AG04449 (cell line): ENCODE measurements around the gene C22orf39.

Experiments used
- CTCF ChIA-PET: fragments of 350-600 bp; formaldehyde crosslinking; extraction: SDS; loops from one replicate; lab custom pipeline; 2021; ENCODE audit warnings: antibody characterized with exemption; lab: Yijun Ruan, JAX
- POLR2A ChIA-PET: fragments of 400-600, 350-600 bp; formaldehyde crosslinking; extraction: SDS; loops from one replicate; lab custom pipeline; 2020; ENCODE audit warnings: antibody characterized with exemption, inconsistent platforms; lab: Yijun Ruan, JAX
- DNase-seq: peaks from one replicate; pipeline ENCODE4 v3.0.0-alpha.2; 2010; ENCODE audit warnings: low read depth, low spot score
- H3K4me3 ChIP-seq: 2 replicates; pipeline ENCODE4 v1.5.1; 2011; ENCODE audit warnings: low read depth, mild to moderate bottlenecking, control low read depth, low read length
- CTCF ChIP-seq: IDR thresholded peaks from one replicate; pipeline ENCODE4 v1.5.1; 2011; ENCODE audit warnings: mild to moderate bottlenecking, moderate library complexity, low read length, control low read depth, inconsistent platforms; ENCODE audit not compliant: insufficient read depth; ENCODE audit errors: missing control alignments

C22orf39 gene

GRCh38 chr22:19419086-19419463 lies 28.4 kb downstream of the C22orf39 start:
- H3K4me3 ChIP-seq: no peak overlapping the region
- ChIA-PET CTCF (no interaction called here), POLR2A (no interaction called here)
- DNase-seq: no peak
- no peak for TF ChIP-seq CTCF

- no peak for DNase-seq
- ChIA-PET POLR2A (no interaction called here), CTCF (interaction anchor here (0.6 kb wide), 1 partner anchor 87 kb away, joined by 3 read pairs; no protein-coding TSS in a partner anchor)
- no peak overlapping the region for H3K4me3 ChIP-seq
- TF ChIP-seq CTCF: no peak
Observed at GRCh38 chr22:19412923-19413322, 34.6 kb downstream of the C22orf39 start.

GRCh38 chr22:19412478-19412877 lies 35.0 kb downstream of the C22orf39 start:
- H3K4me3 ChIP-seq: no peak overlapping the region
- no peak for TF ChIP-seq CTCF
- ChIA-PET POLR2A (no interaction called here), CTCF (interaction anchor here (0.6 to 1.5 kb wide), 2 partner anchors 10 to 88 kb away, joined by 3 read pairs; no protein-coding TSS in a partner anchor)
- no peak for DNase-seq

GRCh38 chr22:19411690-19412045 lies 35.8 kb downstream of the C22orf39 start:
- TF ChIP-seq CTCF: no peak
- CTCF ChIA-PET: interaction anchor here (1.5 kb wide), 1 partner anchor 11 kb away, joined by 3 read pairs; no protein-coding TSS in a partner anchor
- no peak for DNase-seq
- POLR2A ChIA-PET: no interaction called here
- no peak overlapping the region for H3K4me3 ChIP-seq

GRCh38 chr22:19410941-19411689 lies 36.4 kb downstream of the C22orf39 start:
- no peak for DNase-seq
- CTCF ChIA-PET: interaction anchor here (1.5 to 1.8 kb wide), 2 partner anchors 12 to 219 kb away, joined by 3 read pairs; no protein-coding TSS in a partner anchor
- H3K4me3 ChIP-seq: no peak overlapping the region
- TF ChIP-seq CTCF: no peak
- POLR2A ChIA-PET: no interaction called here

- H3K4me3 ChIP-seq: no peak overlapping the region
Observed at GRCh38 chr22:19407649-19408606, 39.6 kb downstream of the C22orf39 start.

More at GRCh38 chr22:19407649-19408606, 39.6 kb downstream of the C22orf39 start:
- no peak for TF ChIP-seq CTCF
- CTCF ChIA-PET: no interaction called here
- POLR2A ChIA-PET: no interaction called here
- no peak for DNase-seq
